ENCODE results near the gene HEY2.
A peak's percentile ranks its signal among the peaks of the same experiment; 100 is the strongest.

Gene HEY2

GRCh38 chr6:125748406-125749172, 843 bp upstream of the HEY2 start:
- no peaks in the 10 kb centered on the region for H3K36me3 ChIP-seq (replicated peaks)
- in situ Hi-C loops (cut with MboI; ENCODE audit: low sequenced_read_pairs): no loop called here
- H3K4me3 ChIP-seq: peak overlapping the region; percentile 37
- peaks cover 95% of the 10 kb centered on the region for H3K27me3 ChIP-seq (ENCODE audit: low read depth)
- no peaks in the 10 kb centered on the region for H3K9me3 ChIP-seq
- peak in 1 of 2 experiments; percentile 23 for DNase-seq (ENCODE audit: low spot score in 2 of 2)
- peaks cover 21% of the 10 kb centered on the region for H3K4me1 ChIP-seq

DNA sequence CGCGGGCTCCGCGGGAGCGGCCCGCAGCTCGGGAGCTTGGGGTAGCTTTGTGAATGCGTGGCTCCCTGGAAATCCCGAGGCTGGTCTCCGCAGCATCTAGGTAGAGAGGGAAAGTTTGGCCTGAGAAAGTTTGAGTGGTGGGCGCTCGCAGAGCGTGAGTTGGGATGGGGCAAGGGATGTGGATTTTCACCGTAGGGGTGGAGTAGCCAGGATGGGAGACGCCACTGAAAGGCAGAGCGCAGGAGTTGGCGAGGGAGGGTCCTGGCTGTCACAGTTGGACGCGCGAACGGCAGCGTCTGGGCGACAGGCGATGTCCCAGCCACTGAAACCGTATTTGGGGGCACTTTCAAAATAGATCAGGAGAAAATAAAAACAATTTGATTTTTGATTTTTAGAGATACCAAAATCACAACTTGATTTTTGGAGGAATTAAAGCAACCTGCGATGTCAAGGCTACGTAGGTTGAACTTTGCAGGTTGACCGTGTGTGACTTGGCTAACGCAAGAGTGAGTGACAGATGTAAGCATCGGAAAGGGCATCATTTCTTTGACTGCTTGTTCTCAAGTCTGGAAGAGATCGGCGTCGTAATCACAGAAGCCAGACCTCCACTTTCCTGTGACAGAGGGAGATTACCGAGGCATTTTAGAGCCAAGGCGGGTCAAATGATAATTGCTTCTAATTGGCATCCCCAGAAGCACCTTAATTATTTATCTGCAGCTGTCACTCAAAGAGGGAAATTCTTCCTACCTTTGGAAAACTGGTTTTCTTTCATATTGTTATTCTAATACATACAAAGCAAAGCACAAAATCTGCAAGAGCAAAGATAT, 646 bp downstream of the HEY2 start:
- in situ Hi-C loops (cut with MboI; ENCODE audit: low sequenced_read_pairs): loop anchor here (25.0 kb wide), 1 partner anchor 863 kb away; no protein-coding TSS in a partner anchor
- H3K4me3 ChIP-seq: peak overlapping the region; percentile 32
- DNase-seq (ENCODE audit: low spot score in 2 of 2): peak in 1 of 2 experiments; percentile 14
- H3K9me3 ChIP-seq: no peaks in the 10 kb centered on the region
- peaks cover 21% of the 10 kb centered on the region for H3K4me1 ChIP-seq
- peaks cover 87% of the 10 kb centered on the region for H3K27me3 ChIP-seq (ENCODE audit: low read depth)
- no peaks in the 10 kb centered on the region for H3K36me3 ChIP-seq (replicated peaks)

- in situ Hi-C loops (cut with MboI; ENCODE audit: low sequenced_read_pairs): loop anchor here (25.0 kb wide), 1 partner anchor 864 kb away; no protein-coding TSS in a partner anchor
- no peaks in the 10 kb centered on the region for H3K36me3 ChIP-seq (replicated peaks)
- H3K27me3 ChIP-seq (ENCODE audit: low read depth): peaks cover 87% of the 10 kb centered on the region
- no peaks in the 10 kb centered on the region for H3K9me3 ChIP-seq
- H3K4me1 ChIP-seq: peaks cover 21% of the 10 kb centered on the region
- no peak for DNase-seq (ENCODE audit: low spot score in 2 of 2)
- H3K4me3 ChIP-seq: no peak overlapping the region
Observed at GRCh38 chr6:125750692-125751333, 1.4 kb downstream of the HEY2 start.

GRCh38 chr6:125751334-125751916, 2.0 kb downstream of the HEY2 start:
- Histone ChIP-seq H3K9me3 (no peaks in the 10 kb centered on the region), H3K36me3 (replicated peaks) (no peaks in the 10 kb centered on the region), H3K27me3 (ENCODE audit: low read depth) (peaks cover 86% of the 10 kb centered on the region), H3K4me1 (peaks cover 21% of the 10 kb centered on the region), H3K4me3 (no peak overlapping the region)
- no peak for DNase-seq (ENCODE audit: low spot score in 2 of 2)
- in situ Hi-C loops (cut with MboI; ENCODE audit: low sequenced_read_pairs): loop anchor here (25.0 kb wide), 1 partner anchor 864 kb away; no protein-coding TSS in a partner anchor

GRCh38 chr6:125752773-125753172, 3.3 kb downstream of the HEY2 start:
- Histone ChIP-seq H3K4me3 (no peak overlapping the region), H3K36me3 (replicated peaks) (no peaks in the 10 kb centered on the region), H3K4me1 (peaks cover 17% of the 10 kb centered on the region), H3K27me3 (ENCODE audit: low read depth) (peaks cover 84% of the 10 kb centered on the region), H3K9me3 (no peaks in the 10 kb centered on the region)
- no peak for DNase-seq (ENCODE audit: low spot score in 2 of 2)
- in situ Hi-C loops (cut with MboI; ENCODE audit: low sequenced_read_pairs): loop anchor here (25.0 kb wide), 1 partner anchor 865 kb away; no protein-coding TSS in a partner anchor

DNA sequence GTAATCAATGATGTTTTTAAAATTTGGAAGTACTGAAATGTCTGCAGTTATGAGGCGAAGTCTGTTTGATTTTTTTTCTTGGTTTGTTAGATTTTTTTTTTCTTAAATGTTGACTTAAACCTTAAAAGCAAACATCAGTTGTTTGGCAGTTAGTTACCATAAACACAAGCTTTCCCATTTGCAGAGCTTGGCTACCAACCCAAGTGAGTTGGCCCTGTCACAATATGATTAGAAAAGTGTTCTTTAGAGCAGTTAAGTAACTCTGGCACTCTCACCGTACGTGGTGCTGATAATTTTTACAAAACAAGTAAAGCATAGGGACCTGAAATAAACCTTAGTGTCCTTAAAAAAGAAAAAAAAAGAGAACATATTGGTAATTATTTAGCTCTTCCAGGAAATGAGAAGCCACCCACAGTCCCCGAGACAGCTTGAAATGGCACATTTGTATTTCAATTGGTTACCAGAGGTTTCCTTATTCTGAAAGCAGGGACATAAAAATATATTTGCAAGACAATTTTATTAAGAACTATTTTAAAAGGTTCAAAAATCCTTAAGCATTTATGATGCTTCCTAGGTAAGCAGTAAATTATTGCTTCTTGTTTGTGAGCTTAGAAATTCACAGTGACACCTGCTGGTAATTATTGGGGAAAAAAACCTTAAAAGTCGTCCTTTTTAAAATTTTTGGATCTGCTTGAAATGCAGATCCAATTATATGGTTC, 3.9 kb downstream of the HEY2 start:
- Histone ChIP-seq H3K36me3 (replicated peaks) (no peaks in the 10 kb centered on the region), H3K4me1 (peaks cover 14% of the 10 kb centered on the region), H3K9me3 (no peaks in the 10 kb centered on the region), H3K4me3 (no peak overlapping the region), H3K27me3 (ENCODE audit: low read depth) (peaks cover 83% of the 10 kb centered on the region)
- in situ Hi-C loops (cut with MboI; ENCODE audit: low sequenced_read_pairs): loop anchor here (25.0 kb wide), 1 partner anchor 866 kb away; no protein-coding TSS in a partner anchor
- DNase-seq (ENCODE audit: low spot score in 2 of 2): no peak

- Histone ChIP-seq H3K4me1 (peaks cover 13% of the 10 kb centered on the region), H3K9me3 (no peaks in the 10 kb centered on the region), H3K36me3 (replicated peaks) (no peaks in the 10 kb centered on the region), H3K4me3 (no peak overlapping the region), H3K27me3 (ENCODE audit: low read depth) (peaks cover 83% of the 10 kb centered on the region)
- in situ Hi-C loops (cut with MboI; ENCODE audit: low sequenced_read_pairs): loop anchor here (25.0 kb wide), 1 partner anchor 867 kb away; no protein-coding TSS in a partner anchor
- DNase-seq (ENCODE audit: low spot score in 2 of 2): no peak
Observed at GRCh38 chr6:125753937-125754259, 4.5 kb downstream of the HEY2 start.

DNA sequence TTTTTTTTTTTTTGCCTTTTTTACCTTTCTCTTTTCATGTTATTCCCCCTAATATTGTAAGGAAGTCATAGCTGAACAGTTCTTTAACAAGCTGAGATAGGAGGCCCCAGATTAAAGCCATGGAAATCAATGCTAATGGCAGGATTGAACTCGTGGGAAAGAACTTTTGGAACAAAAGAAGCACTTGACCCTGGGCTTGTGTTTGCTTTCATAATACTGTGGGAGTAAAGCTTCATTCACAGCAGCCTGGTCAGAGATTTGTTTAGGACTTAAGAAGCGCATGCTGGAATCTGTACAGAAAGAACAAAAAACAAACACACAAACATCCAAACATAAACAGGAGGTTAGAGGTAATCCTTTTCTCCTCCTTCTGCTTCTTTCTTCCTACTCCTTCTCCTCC, 5.1 kb downstream of the HEY2 start:
- Histone ChIP-seq H3K4me1 (peaks cover 13% of the 10 kb centered on the region), H3K36me3 (replicated peaks) (no peaks in the 10 kb centered on the region), H3K9me3 (no peaks in the 10 kb centered on the region), H3K4me3 (no peak overlapping the region), H3K27me3 (ENCODE audit: low read depth) (peaks cover 79% of the 10 kb centered on the region)
- no peak for DNase-seq (ENCODE audit: low spot score in 2 of 2)
- in situ Hi-C loops (cut with MboI; ENCODE audit: low sequenced_read_pairs): loop anchor here (25.0 kb wide), 1 partner anchor 867 kb away; no protein-coding TSS in a partner anchor

- Histone ChIP-seq H3K27me3 (ENCODE audit: low read depth) (peaks cover 58% of the 10 kb centered on the region), H3K4me1 (no peaks in the 10 kb centered on the region), H3K36me3 (replicated peaks) (no peaks in the 10 kb centered on the region), H3K9me3 (no peaks in the 10 kb centered on the region), H3K4me3 (no peak overlapping the region)
- no peak for DNase-seq (ENCODE audit: low spot score in 2 of 2)
- in situ Hi-C loops (cut with MboI; ENCODE audit: low sequenced_read_pairs): loop anchor here (25.0 kb wide), 1 partner anchor 872 kb away; no protein-coding TSS in a partner anchor
Observed at GRCh38 chr6:125759184-125759902, 9.9 kb downstream of the HEY2 start.

GRCh38 chr6:125759959-125760457, 10.6 kb downstream of the HEY2 start:
- no peak overlapping the region for H3K4me3 ChIP-seq
- in situ Hi-C loops (cut with MboI; ENCODE audit: low sequenced_read_pairs): loop anchor here (25.0 kb wide), 1 partner anchor 873 kb away; no protein-coding TSS in a partner anchor
- no peaks in the 10 kb centered on the region for H3K9me3 ChIP-seq
- H3K4me1 ChIP-seq: no peaks in the 10 kb centered on the region
- no peak for DNase-seq (ENCODE audit: low spot score in 2 of 2)
- H3K27me3 ChIP-seq (ENCODE audit: low read depth): peaks cover 55% of the 10 kb centered on the region
- H3K36me3 ChIP-seq (replicated peaks): no peaks in the 10 kb centered on the region

DNA sequence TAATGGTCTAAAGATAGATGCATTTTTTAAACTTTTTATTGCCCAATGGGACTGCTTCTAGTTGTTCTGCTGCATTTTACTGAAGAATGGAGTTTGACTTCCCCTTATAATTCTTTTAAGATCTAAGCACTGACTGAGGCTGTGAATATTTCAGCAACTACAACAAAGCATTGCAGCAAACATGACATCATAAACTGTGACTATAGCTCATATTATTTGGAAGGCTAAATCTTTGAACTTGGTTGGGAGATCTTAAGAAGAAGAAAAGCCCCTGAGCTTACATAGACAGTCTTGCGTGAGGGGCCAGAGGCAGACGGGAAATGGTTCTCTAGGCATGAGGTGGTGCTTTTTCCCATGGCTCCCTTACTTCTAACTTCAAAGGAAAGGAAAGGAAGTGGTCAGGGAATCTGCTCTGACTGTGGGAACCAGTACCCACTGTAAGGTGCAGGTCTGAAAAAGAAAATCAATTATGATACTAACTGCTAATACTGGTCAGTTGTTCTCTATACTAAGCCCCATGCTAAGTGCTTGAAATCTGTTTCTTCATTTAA, 14.8 kb downstream of the HEY2 start:
- H3K4me1 ChIP-seq: 0 out of 2 replicates have a peak, but pooled peaks cover 2% of the 10 kb centered on the region
- H3K36me3 ChIP-seq (replicated peaks): no peaks in the 10 kb centered on the region
- no peaks in the 10 kb centered on the region for H3K9me3 ChIP-seq
- in situ Hi-C loops (cut with MboI; ENCODE audit: low sequenced_read_pairs): loop anchor here (25.0 kb wide), 1 partner anchor 877 kb away; no protein-coding TSS in a partner anchor
- no peak for DNase-seq (ENCODE audit: low spot score in 2 of 2)
- no peak overlapping the region for H3K4me3 ChIP-seq
- peaks cover 25% of the 10 kb centered on the region for H3K27me3 ChIP-seq (ENCODE audit: low read depth)

GRCh38 chr6:125765944-125766343, 16.5 kb downstream of the HEY2 start:
- H3K27me3 ChIP-seq (ENCODE audit: low read depth): peaks cover 16% of the 10 kb centered on the region; the same call in 1 of the 2 replicates
- no peak overlapping the region for H3K4me3 ChIP-seq
- H3K4me1 ChIP-seq: 0 out of 2 replicates have a peak, but pooled peaks cover 2% of the 10 kb centered on the region
- DNase-seq (ENCODE audit: low spot score in 2 of 2): no peak
- H3K36me3 ChIP-seq (replicated peaks): no peaks in the 10 kb centered on the region
- no peaks in the 10 kb centered on the region for H3K9me3 ChIP-seq
- in situ Hi-C loops (cut with MboI; ENCODE audit: low sequenced_read_pairs): loop anchor here (5.0 to 25.0 kb wide), 2 partner anchors 454 to 879 kb away; no protein-coding TSS in a partner anchor

Measured in HAP-1 (cell line).